WTC11 (cell line): ENCODE measurements around the gene IGFBPL1. TPM values are rescaled to one million over a fixed set of nuclear protein-coding genes. Genes with fewer than 3 reads are reported as not detected.

Experiments
- ATAC-seq: fragments of 200-7000 bp; cut with Tn5 transposase; 2 replicates; pipeline ENCODE4 v1.10.0; 2021; ENCODE audit warnings: mild to moderate bottlenecking, moderate library complexity
- CTCF ChIA-PET: fragments of 300-600 bp; sonication (Branson Sonifier 250); formaldehyde crosslinking; loops from one replicate; lab custom pipeline; 2021; ENCODE audit warnings: antibody characterized with exemption; lab: Charles Lee
- POLR2A ChIA-PET: fragments of 350-600 bp; sonication (Branson Sonifier 250); formaldehyde crosslinking; loops from one replicate; lab custom pipeline; 2021; ENCODE audit warnings: antibody characterized with exemption; lab: Charles Lee
- DNase-seq: peaks from one replicate; pipeline ENCODE4 v3.0.0; 2021; ENCODE audit warnings: low spot score
- H3K27ac Mint-ChIP-seq: 2 replicates; pipeline ENCODE4 v1.8.0; 2021; ENCODE audit warnings: mixed read lengths
- H3K27me3 Mint-ChIP-seq: 2 replicates; pipeline ENCODE4 v1.8.0; 2021; ENCODE audit warnings: low read depth, mild to moderate bottlenecking, moderate library complexity, mixed read lengths
- H3K36me3 Mint-ChIP-seq: 2 replicates; pipeline ENCODE4 v1.8.0; 2021; ENCODE audit warnings: mixed read lengths
- H3K4me1 Mint-ChIP-seq: 2 replicates; pipeline ENCODE4 v1.8.0; 2022; ENCODE audit warnings: mixed read lengths
- H3K4me3 Mint-ChIP-seq: 2 replicates; pipeline ENCODE4 v1.8.0; 2021; ENCODE audit warnings: mild to moderate bottlenecking, moderate library complexity, mixed read lengths
- H3K9me3 Mint-ChIP-seq: 2 replicates; pipeline ENCODE4 v1.8.0; 2021; ENCODE audit warnings: mixed read lengths
- ATF1 ChIP-seq: sonication (generic); formaldehyde crosslinking; IDR thresholded peaks from 2 replicates; pipeline ENCODE4 v1.8.1; 2023; ENCODE audit warnings: mild to moderate bottlenecking, moderate library complexity, missing genetic modification reagents
- GTF2I ChIP-seq: fragments of 250-450 bp; sonication (Bioruptor Pico); conservative IDR thresholded peaks from 2 replicates; pipeline ENCODE4 v1.4.0; 2021; ENCODE audit warnings: mild to moderate bottlenecking
- JAZF1 ChIP-seq: fragments of 250-450 bp; sonication (Bioruptor Pico); IDR thresholded peaks from 2 replicates; pipeline ENCODE4 v1.9.0; 2021; ENCODE audit warnings: moderate library complexity, mild to moderate bottlenecking, inconsistent platforms
- NFE2L1 ChIP-seq: sonication (generic); formaldehyde crosslinking; IDR thresholded peaks from 2 replicates; pipeline ENCODE4 v1.8.1; 2023; ENCODE audit warnings: missing genetic modification reagents
- NR2C2 ChIP-seq: sonication (generic); formaldehyde crosslinking; IDR thresholded peaks from 2 replicates; pipeline ENCODE4 v1.8.0; 2022; ENCODE audit warnings: mild to moderate bottlenecking, missing genetic modification reagents
- ZBTB21 ChIP-seq: sonication (generic); formaldehyde crosslinking; IDR thresholded peaks from 2 replicates; pipeline ENCODE4 v1.8.1; 2023; ENCODE audit warnings: mild to moderate bottlenecking, missing genetic modification reagents, borderline replicate concordance
- ZNF121 ChIP-seq: sonication (generic); formaldehyde crosslinking; IDR thresholded peaks from 2 replicates; pipeline ENCODE4 v1.8.0; 2023; ENCODE audit warnings: missing genetic modification reagents
- ZNF219 ChIP-seq: sonication (generic); formaldehyde crosslinking; IDR thresholded peaks from 2 replicates; pipeline ENCODE4 v1.8.0; 2023; ENCODE audit warnings: missing genetic modification reagents, mild to moderate bottlenecking, borderline replicate concordance
- total RNA-seq: library from RNA; stranded (reverse); gene quantifications from 3 replicates; pipeline ENCODE4 v1.2.3, GENCODE V29; 2021
- TF ChIP-seq, protein P1 (sequence below): sonication (generic); formaldehyde crosslinking; IDR thresholded peaks from 2 replicates; pipeline ENCODE4 v1.8.1; 2023; ENCODE audit warnings: mild to moderate bottlenecking, missing genetic modification reagents, borderline replicate concordance
- TF ChIP-seq, protein P2 (sequence below): sonication (generic); formaldehyde crosslinking; IDR thresholded peaks from 2 replicates; pipeline ENCODE4 v1.8.1; 2023; ENCODE audit warnings: mild to moderate bottlenecking, missing genetic modification reagents, moderate library complexity
- TF ChIP-seq, protein P3 (sequence below): sonication (generic); formaldehyde crosslinking; IDR thresholded peaks from 2 replicates; pipeline ENCODE4 v1.8.0; 2022; ENCODE audit warnings: missing genetic modification reagents
- TF ChIP-seq, protein P4 (sequence below): sonication (generic); formaldehyde crosslinking; IDR thresholded peaks from 2 replicates; pipeline ENCODE4 v1.8.0; 2022; ENCODE audit warnings: mild to moderate bottlenecking, missing genetic modification reagents
- TF ChIP-seq, protein P5 (sequence below): sonication (generic); formaldehyde crosslinking; IDR thresholded peaks from 2 replicates; pipeline ENCODE4 v1.8.0; 2022; ENCODE audit warnings: mild to moderate bottlenecking, missing genetic modification reagents
- TF ChIP-seq, protein P6 (sequence below): sonication (generic); formaldehyde crosslinking; conservative IDR thresholded peaks from 2 replicates; pipeline ENCODE4 v1.8.1; 2023; ENCODE audit warnings: mild to moderate bottlenecking, low read depth, missing genetic modification reagents, moderate library complexity
- TF ChIP-seq, protein P7 (sequence below): fragments of 250-450 bp; sonication (Bioruptor Pico); IDR thresholded peaks from 2 replicates; pipeline ENCODE4 v1.9.0; 2021; ENCODE audit warnings: mild to moderate bottlenecking, borderline replicate concordance
- TF ChIP-seq, protein P8 (sequence below): sonication (generic); formaldehyde crosslinking; IDR thresholded peaks from 2 replicates; pipeline ENCODE4 v1.8.0; 2022; ENCODE audit warnings: mild to moderate bottlenecking, missing genetic modification reagents

The IGFBPL1 gene
- total RNA-seq, 1 experiment from 2014 or later: 36.7 TPM

DNA sequence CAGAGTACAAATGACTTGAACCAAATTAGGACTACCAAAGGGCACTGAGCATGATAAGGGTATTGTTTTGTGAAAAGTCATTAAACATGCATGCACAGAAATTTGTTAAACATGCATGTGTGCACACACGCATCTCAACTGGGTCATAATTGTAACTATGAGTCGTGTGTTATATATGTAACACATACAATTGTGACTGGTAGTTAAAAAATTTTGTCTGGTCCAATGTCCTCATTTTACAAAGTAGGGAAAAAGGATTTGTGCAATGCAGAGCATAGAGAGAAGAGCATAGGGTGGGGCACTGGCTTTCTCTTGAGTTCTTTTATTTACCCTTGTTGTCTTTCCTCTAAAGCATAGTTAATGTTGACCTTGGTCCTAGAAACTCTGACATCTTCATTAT, 19.3 kb upstream of the IGFBPL1 start (continued):
- TF ChIP-seq, protein P1, sequence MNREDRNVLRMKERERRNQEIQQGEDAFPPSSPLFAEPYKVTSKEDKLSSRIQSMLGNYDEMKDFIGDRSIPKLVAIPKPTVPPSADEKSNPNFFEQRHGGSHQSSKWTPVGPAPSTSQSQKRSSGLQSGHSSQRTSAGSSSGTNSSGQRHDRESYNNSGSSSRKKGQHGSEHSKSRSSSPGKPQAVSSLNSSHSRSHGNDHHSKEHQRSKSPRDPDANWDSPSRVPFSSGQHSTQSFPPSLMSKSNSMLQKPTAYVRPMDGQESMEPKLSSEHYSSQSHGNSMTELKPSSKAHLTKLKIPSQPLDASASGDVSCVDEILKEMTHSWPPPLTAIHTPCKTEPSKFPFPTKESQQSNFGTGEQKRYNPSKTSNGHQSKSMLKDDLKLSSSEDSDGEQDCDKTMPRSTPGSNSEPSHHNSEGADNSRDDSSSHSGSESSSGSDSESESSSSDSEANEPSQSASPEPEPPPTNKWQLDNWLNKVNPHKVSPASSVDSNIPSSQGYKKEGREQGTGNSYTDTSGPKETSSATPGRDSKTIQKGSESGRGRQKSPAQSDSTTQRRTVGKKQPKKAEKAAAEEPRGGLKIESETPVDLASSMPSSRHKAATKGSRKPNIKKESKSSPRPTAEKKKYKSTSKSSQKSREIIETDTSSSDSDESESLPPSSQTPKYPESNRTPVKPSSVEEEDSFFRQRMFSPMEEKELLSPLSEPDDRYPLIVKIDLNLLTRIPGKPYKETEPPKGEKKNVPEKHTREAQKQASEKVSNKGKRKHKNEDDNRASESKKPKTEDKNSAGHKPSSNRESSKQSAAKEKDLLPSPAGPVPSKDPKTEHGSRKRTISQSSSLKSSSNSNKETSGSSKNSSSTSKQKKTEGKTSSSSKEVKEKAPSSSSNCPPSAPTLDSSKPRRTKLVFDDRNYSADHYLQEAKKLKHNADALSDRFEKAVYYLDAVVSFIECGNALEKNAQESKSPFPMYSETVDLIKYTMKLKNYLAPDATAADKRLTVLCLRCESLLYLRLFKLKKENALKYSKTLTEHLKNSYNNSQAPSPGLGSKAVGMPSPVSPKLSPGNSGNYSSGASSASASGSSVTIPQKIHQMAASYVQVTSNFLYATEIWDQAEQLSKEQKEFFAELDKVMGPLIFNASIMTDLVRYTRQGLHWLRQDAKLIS (CRISPR knock-in tag): no peak
- no peak for TF ChIP-seq ZBTB21
- TF ChIP-seq, protein P2, sequence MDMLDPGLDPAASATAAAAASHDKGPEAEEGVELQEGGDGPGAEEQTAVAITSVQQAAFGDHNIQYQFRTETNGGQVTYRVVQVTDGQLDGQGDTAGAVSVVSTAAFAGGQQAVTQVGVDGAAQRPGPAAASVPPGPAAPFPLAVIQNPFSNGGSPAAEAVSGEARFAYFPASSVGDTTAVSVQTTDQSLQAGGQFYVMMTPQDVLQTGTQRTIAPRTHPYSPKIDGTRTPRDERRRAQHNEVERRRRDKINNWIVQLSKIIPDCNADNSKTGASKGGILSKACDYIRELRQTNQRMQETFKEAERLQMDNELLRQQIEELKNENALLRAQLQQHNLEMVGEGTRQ (CRISPR knock-in tag): no peak
- TF ChIP-seq ATF1 (CRISPR knock-in tag): no peak
- no peak for TF ChIP-seq NR2C2 (CRISPR knock-in tag)

DNA sequence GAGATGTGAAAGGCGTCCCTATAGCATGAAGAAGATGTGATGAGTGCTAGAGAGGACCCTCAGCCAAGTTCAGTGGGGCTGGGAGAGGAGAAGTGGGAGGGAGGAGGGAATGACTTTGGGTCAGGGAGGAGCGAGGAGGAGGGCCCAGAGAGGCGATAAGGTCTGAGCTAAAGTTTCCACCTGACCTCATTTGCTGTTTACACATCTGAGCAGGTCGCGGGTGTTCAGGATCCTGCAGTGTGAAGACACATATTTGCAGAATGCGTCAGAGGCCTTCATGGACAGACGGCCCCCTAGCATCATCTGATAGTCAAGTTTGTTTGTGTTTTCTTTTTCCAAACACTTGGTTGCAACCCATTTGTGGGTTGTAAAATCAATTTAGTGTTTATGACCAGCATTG, 18.9 kb upstream of the IGFBPL1 start:
- ChIA-PET POLR2A (no interaction called here), CTCF (interaction anchor here (0.7 kb wide), 1 partner anchor 11 kb away, joined by 3 read pairs; no protein-coding TSS in a partner anchor)
- Mint-ChIP-seq H3K4me3 (no peak overlapping the region), H3K27ac (no peak overlapping the region), H3K4me1 (0 out of 2 replicates have a peak, but pooled peaks cover 3% of the 10 kb centered on the region), H3K36me3 (no peaks in the 10 kb centered on the region), H3K9me3 (no peaks in the 10 kb centered on the region), H3K27me3 (no peaks in the 10 kb centered on the region)
- no peak for ATAC-seq
- no peak for DNase-seq
- TF ChIP-seq, protein P3, sequence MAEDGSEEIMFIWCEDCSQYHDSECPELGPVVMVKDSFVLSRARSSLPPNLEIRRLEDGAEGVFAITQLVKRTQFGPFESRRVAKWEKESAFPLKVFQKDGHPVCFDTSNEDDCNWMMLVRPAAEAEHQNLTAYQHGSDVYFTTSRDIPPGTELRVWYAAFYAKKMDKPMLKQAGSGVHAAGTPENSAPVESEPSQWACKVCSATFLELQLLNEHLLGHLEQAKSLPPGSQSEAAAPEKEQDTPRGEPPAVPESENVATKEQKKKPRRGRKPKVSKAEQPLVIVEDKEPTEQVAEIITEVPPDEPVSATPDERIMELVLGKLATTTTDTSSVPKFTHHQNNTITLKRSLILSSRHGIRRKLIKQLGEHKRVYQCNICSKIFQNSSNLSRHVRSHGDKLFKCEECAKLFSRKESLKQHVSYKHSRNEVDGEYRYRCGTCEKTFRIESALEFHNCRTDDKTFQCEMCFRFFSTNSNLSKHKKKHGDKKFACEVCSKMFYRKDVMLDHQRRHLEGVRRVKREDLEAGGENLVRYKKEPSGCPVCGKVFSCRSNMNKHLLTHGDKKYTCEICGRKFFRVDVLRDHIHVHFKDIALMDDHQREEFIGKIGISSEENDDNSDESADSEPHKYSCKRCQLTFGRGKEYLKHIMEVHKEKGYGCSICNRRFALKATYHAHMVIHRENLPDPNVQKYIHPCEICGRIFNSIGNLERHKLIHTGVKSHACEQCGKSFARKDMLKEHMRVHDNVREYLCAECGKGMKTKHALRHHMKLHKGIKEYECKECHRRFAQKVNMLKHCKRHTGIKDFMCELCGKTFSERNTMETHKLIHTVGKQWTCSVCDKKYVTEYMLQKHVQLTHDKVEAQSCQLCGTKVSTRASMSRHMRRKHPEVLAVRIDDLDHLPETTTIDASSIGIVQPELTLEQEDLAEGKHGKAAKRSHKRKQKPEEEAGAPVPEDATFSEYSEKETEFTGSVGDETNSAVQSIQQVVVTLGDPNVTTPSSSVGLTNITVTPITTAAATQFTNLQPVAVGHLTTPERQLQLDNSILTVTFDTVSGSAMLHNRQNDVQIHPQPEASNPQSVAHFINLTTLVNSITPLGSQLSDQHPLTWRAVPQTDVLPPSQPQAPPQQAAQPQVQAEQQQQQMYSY (CRISPR knock-in tag): no peak
- TF ChIP-seq, protein P4, sequence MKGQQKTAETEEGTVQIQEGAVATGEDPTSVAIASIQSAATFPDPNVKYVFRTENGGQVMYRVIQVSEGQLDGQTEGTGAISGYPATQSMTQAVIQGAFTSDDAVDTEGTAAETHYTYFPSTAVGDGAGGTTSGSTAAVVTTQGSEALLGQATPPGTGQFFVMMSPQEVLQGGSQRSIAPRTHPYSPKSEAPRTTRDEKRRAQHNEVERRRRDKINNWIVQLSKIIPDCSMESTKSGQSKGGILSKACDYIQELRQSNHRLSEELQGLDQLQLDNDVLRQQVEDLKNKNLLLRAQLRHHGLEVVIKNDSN: no peak
- TF ChIP-seq, protein P5, sequence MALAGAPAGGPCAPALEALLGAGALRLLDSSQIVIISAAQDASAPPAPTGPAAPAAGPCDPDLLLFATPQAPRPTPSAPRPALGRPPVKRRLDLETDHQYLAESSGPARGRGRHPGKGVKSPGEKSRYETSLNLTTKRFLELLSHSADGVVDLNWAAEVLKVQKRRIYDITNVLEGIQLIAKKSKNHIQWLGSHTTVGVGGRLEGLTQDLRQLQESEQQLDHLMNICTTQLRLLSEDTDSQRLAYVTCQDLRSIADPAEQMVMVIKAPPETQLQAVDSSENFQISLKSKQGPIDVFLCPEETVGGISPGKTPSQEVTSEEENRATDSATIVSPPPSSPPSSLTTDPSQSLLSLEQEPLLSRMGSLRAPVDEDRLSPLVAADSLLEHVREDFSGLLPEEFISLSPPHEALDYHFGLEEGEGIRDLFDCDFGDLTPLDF: no peak
- TF ChIP-seq, protein P6, sequence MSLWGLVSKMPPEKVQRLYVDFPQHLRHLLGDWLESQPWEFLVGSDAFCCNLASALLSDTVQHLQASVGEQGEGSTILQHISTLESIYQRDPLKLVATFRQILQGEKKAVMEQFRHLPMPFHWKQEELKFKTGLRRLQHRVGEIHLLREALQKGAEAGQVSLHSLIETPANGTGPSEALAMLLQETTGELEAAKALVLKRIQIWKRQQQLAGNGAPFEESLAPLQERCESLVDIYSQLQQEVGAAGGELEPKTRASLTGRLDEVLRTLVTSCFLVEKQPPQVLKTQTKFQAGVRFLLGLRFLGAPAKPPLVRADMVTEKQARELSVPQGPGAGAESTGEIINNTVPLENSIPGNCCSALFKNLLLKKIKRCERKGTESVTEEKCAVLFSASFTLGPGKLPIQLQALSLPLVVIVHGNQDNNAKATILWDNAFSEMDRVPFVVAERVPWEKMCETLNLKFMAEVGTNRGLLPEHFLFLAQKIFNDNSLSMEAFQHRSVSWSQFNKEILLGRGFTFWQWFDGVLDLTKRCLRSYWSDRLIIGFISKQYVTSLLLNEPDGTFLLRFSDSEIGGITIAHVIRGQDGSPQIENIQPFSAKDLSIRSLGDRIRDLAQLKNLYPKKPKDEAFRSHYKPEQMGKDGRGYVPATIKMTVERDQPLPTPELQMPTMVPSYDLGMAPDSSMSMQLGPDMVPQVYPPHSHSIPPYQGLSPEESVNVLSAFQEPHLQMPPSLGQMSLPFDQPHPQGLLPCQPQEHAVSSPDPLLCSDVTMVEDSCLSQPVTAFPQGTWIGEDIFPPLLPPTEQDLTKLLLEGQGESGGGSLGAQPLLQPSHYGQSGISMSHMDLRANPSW (CRISPR knock-in tag): no peak
- TF ChIP-seq, protein P7, sequence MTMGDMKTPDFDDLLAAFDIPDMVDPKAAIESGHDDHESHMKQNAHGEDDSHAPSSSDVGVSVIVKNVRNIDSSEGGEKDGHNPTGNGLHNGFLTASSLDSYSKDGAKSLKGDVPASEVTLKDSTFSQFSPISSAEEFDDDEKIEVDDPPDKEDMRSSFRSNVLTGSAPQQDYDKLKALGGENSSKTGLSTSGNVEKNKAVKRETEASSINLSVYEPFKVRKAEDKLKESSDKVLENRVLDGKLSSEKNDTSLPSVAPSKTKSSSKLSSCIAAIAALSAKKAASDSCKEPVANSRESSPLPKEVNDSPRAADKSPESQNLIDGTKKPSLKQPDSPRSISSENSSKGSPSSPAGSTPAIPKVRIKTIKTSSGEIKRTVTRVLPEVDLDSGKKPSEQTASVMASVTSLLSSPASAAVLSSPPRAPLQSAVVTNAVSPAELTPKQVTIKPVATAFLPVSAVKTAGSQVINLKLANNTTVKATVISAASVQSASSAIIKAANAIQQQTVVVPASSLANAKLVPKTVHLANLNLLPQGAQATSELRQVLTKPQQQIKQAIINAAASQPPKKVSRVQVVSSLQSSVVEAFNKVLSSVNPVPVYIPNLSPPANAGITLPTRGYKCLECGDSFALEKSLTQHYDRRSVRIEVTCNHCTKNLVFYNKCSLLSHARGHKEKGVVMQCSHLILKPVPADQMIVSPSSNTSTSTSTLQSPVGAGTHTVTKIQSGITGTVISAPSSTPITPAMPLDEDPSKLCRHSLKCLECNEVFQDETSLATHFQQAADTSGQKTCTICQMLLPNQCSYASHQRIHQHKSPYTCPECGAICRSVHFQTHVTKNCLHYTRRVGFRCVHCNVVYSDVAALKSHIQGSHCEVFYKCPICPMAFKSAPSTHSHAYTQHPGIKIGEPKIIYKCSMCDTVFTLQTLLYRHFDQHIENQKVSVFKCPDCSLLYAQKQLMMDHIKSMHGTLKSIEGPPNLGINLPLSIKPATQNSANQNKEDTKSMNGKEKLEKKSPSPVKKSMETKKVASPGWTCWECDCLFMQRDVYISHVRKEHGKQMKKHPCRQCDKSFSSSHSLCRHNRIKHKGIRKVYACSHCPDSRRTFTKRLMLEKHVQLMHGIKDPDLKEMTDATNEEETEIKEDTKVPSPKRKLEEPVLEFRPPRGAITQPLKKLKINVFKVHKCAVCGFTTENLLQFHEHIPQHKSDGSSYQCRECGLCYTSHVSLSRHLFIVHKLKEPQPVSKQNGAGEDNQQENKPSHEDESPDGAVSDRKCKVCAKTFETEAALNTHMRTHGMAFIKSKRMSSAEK: no peak
- TF ChIP-seq, protein P8, sequence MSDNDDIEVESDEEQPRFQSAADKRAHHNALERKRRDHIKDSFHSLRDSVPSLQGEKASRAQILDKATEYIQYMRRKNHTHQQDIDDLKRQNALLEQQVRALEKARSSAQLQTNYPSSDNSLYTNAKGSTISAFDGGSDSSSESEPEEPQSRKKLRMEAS (CRISPR knock-in tag): no peak
- TF ChIP-seq ZNF121 (CRISPR knock-in tag): no peak
- no peak for TF ChIP-seq GTF2I (CRISPR knock-in tag)
- no peak for TF ChIP-seq NFE2L1 (CRISPR knock-in tag)
- no peak for TF ChIP-seq ZNF219 (CRISPR knock-in tag)
- TF ChIP-seq JAZF1 (CRISPR knock-in tag): no peak
